ENCODE results near the gene CDYL. TPM values are rescaled to one million over a fixed set of nuclear protein-coding genes. Genes with fewer than 3 reads are reported as not detected.

CDYL gene
- total and polyA plus RNA-seq, 2 of the 4 experiments (the other 2 are of a cell fraction): 14.2 to 92.1 TPM

GRCh38 chr6:4994741-4995140, 218.5 kb downstream of the CDYL start:
- no peak overlapping the region for H2BK15ac ChIP-seq (ENCODE audit: low read depth, low read length)
- ChIA-PET CTCF (interaction anchor here (1.0 kb wide), 1 partner anchor 94 kb away, joined by 3 read pairs; no protein-coding TSS in a partner anchor), POLR2A (ENCODE audit: unreplicated experiment) (no interaction called here)
- H2BK120ac ChIP-seq (ENCODE audit: low read depth, low read length): no peak overlapping the region
- H2AK5ac ChIP-seq (ENCODE audit: low read depth, low read length): no peak overlapping the region
- H4K91ac ChIP-seq (ENCODE audit: insufficient read depth, low read depth, low read length): no peak overlapping the region
- WGBS, 2 experiments (ENCODE audit: extremely low coverage in 2 of 2, insufficient read length in 1 of 2): no CpG with 5 or more reads among the region's 3 CpGs
- H3K79me1 ChIP-seq (ENCODE audit: low read depth in 1 of 2, low read length in 2 of 2): no peaks in the 10 kb centered on the region
- H2AFZ ChIP-seq (replicated peaks; ENCODE audit: low read length, poor library complexity): no peak overlapping the region
- H4K20me1 ChIP-seq (ENCODE audit: insufficient read depth, low read length): no peaks in the 10 kb centered on the region
- BruUV-seq (replicated peaks): no TSS peak
- H4K8ac ChIP-seq (ENCODE audit: low read depth in 2 of 2, low read length in 2 of 2): no peak overlapping the region
- no peak overlapping the region for H3K4ac ChIP-seq (ENCODE audit: low read depth, low read length)
- no peaks in the 10 kb centered on the region for H3K27me3 ChIP-seq (ENCODE audit: control insufficient read depth, insufficient read depth, low read length)
- no peak overlapping the region for H3K9ac ChIP-seq (ENCODE audit: low read depth, low read length)
- H3K36me3 ChIP-seq (ENCODE audit: control insufficient read depth, insufficient read depth, low read length): peaks cover 1% of the 10 kb centered on the region
- in situ Hi-C loops (cut with MboI; ENCODE audit: low sequenced_read_pairs): no loop called here
- H3K56ac ChIP-seq (ENCODE audit: extremely low read depth, insufficient read depth, low read length): no peak overlapping the region
- no peak overlapping the region for H3K14ac ChIP-seq (replicated peaks; ENCODE audit: low read depth, low read length)
- H3K18ac ChIP-seq (ENCODE audit: low read depth, low read length): no peak overlapping the region
- no peaks in the 10 kb centered on the region for H3K9me1 ChIP-seq (ENCODE audit: insufficient read depth, low read length)
- no peak overlapping the region for H3K27ac ChIP-seq (ENCODE audit: insufficient read depth, low read length)
- no peak overlapping the region for H3K23ac ChIP-seq (ENCODE audit: low read depth, low read length)
- DNase-seq (no peak), ATAC-seq (ENCODE audit: low read depth) (no peak)
- no peaks in the 10 kb centered on the region for H3K4me1 ChIP-seq (ENCODE audit: control insufficient read depth, insufficient read depth, low read length)
- H3K9me3 ChIP-seq (ENCODE audit: control insufficient read depth, insufficient read depth, low read length): no peaks in the 10 kb centered on the region
- dilution Hi-C loops (cut with HindIII; ENCODE audit: low sequenced_read_pairs, unreplicated experiment): no loop called here
- H2BK5ac ChIP-seq (ENCODE audit: low read depth, low read length, poor library complexity, severe bottlenecking): no peak overlapping the region
- H2AK9ac ChIP-seq (replicated peaks; ENCODE audit: low read depth, low read length, poor library complexity): no peak overlapping the region
- H3K4me3 ChIP-seq (ENCODE audit: insufficient read depth, low read depth, low read length): no peak overlapping the region
- no peak overlapping the region for H3K4me2 ChIP-seq (ENCODE audit: low read depth, low read length)
- intact Hi-C loops (cut with micrococcal nuclease): no loop called here
- H2BK20ac ChIP-seq (ENCODE audit: low read depth, low read length): no peak overlapping the region
- H4K5ac ChIP-seq (ENCODE audit: low read depth, low read length): no peak overlapping the region
- no peak for TF ChIP-seq RAD21 (IDR thresholded peaks at IDR 0.05; ENCODE audit: low read length)

Measured in IMR-90 (cell line).